LNCaP clone FGC (cell line): ENCODE measurements around the gene NR2E3.
"Not testable (repeated sequence)": the region's sequence is repeated elsewhere in the genome, so short reads cannot be mapped to it uniquely, and the experiment has no call there.

Experiments used
- DNase-seq: peaks from one replicate; pipeline ENCODE4 v3.0.0-alpha.2; 2011; ENCODE audit warnings: low read depth
- H3K4me3 ChIP-seq: 2 replicates; pipeline ENCODE4 v1.5.1; 2011; ENCODE audit warnings: mild to moderate bottlenecking, low read depth, low read length, control low read depth
- CTCF ChIP-seq: IDR thresholded peaks from 2 replicates; pipeline ENCODE4 v1.5.1; 2012; ENCODE audit warnings: mild to moderate bottlenecking; ENCODE audit not compliant: control insufficient read depth, insufficient read depth; ENCODE audit errors: extremely low read depth

NR2E3 gene

GRCh38 chr15:71823801-71824200, 13.4 kb downstream of the NR2E3 start:
- no peak for TF ChIP-seq CTCF
- no peak overlapping the region for H3K4me3 ChIP-seq
- no peak for DNase-seq

- no peak for TF ChIP-seq CTCF
- H3K4me3 ChIP-seq: no peak overlapping the region
- DNase-seq: no peak
Observed at GRCh38 chr15:71825021-71825730, 14.8 kb downstream of the NR2E3 start.

GRCh38 chr15:71826196-71826595, 15.8 kb downstream of the NR2E3 start:
- DNase-seq: no peak
- no peak for TF ChIP-seq CTCF
- no peak overlapping the region for H3K4me3 ChIP-seq

- TF ChIP-seq CTCF: no peak
- H3K4me3 ChIP-seq: no peak overlapping the region
- no peak for DNase-seq
Observed at GRCh38 chr15:71830981-71831380, 20.6 kb downstream of the NR2E3 start.

GRCh38 chr15:71841563-71841962, 31.2 kb downstream of the NR2E3 start:
- no peak for TF ChIP-seq CTCF
- H3K4me3 ChIP-seq: no peak overlapping the region

GRCh38 chr15:71844916-71845315, 34.6 kb downstream of the NR2E3 start:
- no peak for TF ChIP-seq CTCF
- DNase-seq: no peak

More at GRCh38 chr15:71841563-71841962, 31.2 kb downstream of the NR2E3 start:
- DNase-seq: no peak

GRCh38 chr15:71853543-71853942, 43.2 kb downstream of the NR2E3 start:
- H3K4me3 ChIP-seq: no peak overlapping the region
- no peak for TF ChIP-seq CTCF
- no peak for DNase-seq

More at GRCh38 chr15:71844916-71845315, 34.6 kb downstream of the NR2E3 start:
- no peak overlapping the region for H3K4me3 ChIP-seq

- not testable (repeated sequence) for DNase-seq, H3K4me3 ChIP-seq
Observed at GRCh38 chr15:71858232-71858631, 47.9 kb downstream of the NR2E3 start.
